ENCODE measurements around the gene DNAH8.

- TF ChIP-seq EZH2phosphoT487 (IDR thresholded peaks at IDR 0.05; ENCODE audit: low read depth, severe bottlenecking, unreplicated experiment) (no peak), CTCF (IDR thresholded peaks at IDR 0.05; ENCODE audit: poor library complexity) (no peak)
Measured at GRCh38 chr6:38957426-38957825, 242.3 kb downstream of the DNAH8 start.
